Lung (tissue), 12 donors: ENCODE data around the gene PAK6. TPM values are rescaled to one million over a fixed set of nuclear protein-coding genes. Genes with fewer than 3 reads are reported as not detected.
A peak's percentile ranks its signal among the peaks of the same experiment; 100 is the strongest.

Source experiments
- ATAC-seq: fragments of 200-7000 bp; cut with Tn5 transposase; one replicate; pipeline ENCODE4 v1.9.1; 2020; ENCODE audit warnings: moderate number of reproducible peaks; ENCODE audit not compliant: insufficient read depth, low FRiP score
- DNase-seq, 3 donors: peaks; one replicate each; pipeline ENCODE4 v3.0.0-alpha.2; 2013 to 2017
- H3K27ac ChIP-seq, 2 donors: one replicate each; pipeline ENCODE4 v1.5.1; 2013; ENCODE audit warnings: mild to moderate bottlenecking in 2 of 2, moderate library complexity in 2 of 2, control low read depth in 1 of 2, inconsistent platforms in 1 of 2, low read depth in 1 of 2, low read length in 1 of 2
- H3K27me3 ChIP-seq, 3 donors: one replicate each; pipeline ENCODE4 v1.5.1; 2013; ENCODE audit warnings: low read length in 2 of 3; ENCODE audit not compliant: control insufficient read depth in 3 of 3, insufficient read depth in 3 of 3
- H3K36me3 ChIP-seq, 4 donors: one replicate each; pipeline ENCODE4 v1.5.1; 2013; ENCODE audit warnings: low read length in 4 of 4, mild to moderate bottlenecking in 1 of 4, moderate library complexity in 1 of 4; ENCODE audit not compliant: control insufficient read depth in 4 of 4, insufficient read depth in 4 of 4
- H3K4me1 ChIP-seq, 5 donors: one replicate each; pipeline ENCODE4 v1.5.1; 2013; ENCODE audit warnings: low read length in 5 of 5, mild to moderate bottlenecking in 2 of 5, moderate library complexity in 1 of 5; ENCODE audit not compliant: control insufficient read depth in 5 of 5, insufficient read depth in 5 of 5
- H3K4me3 ChIP-seq: one replicate; pipeline ENCODE4 v1.5.1; 2013; ENCODE audit warnings: mild to moderate bottlenecking, control low read depth, moderate library complexity
- H3K9ac ChIP-seq, 2 donors: one replicate each; pipeline ENCODE4 v1.5.1; 2013; ENCODE audit warnings: low read length in 2 of 2, control low read depth in 1 of 2; ENCODE audit not compliant: insufficient read depth in 1 of 2
- H3K9me3 ChIP-seq, 4 donors: one replicate each; pipeline ENCODE4 v1.5.1; 2013; ENCODE audit warnings: low read length in 3 of 4, mild to moderate bottlenecking in 1 of 4, moderate library complexity in 1 of 4; ENCODE audit not compliant: control insufficient read depth in 4 of 4, insufficient read depth in 3 of 4
- CTCF ChIP-seq: IDR thresholded peaks from 2 replicates; pipeline ENCODE4 v1.5.1; 2012; ENCODE audit warnings: mild to moderate bottlenecking; ENCODE audit errors: control extremely low read depth, extremely low read depth
- WGBS, 2 donors: extraction: QIAGEN DNeasy Blood & Tissue Kit; methylation state at CpG; one replicate each; pipeline ENCODE4 v1.1.7; 2013; 5-methylcytosine and 5-hydroxymethylcytosine counted together
- polyA plus RNA-seq, 2 donors: library from polyadenylated mRNA; stranded (reverse); fragments of 200-250 nt; gene quantifications; one replicate each; pipeline ENCODE4 v1.2.1, GENCODE V29; 2013
- total RNA-seq, 2 donors: library from RNA; depleted of rRNA in 1 of 2; stranded (reverse); fragments of >200 nt in 1 of 2; gene quantifications; one replicate each; pipeline ENCODE4 v1.2.1, GENCODE V29; 2014 to 2021
- donor health status: control.
- donor health status: control.
- donor health status: Bipolar disorder and iron deficiency.
- donor health status: healthy.
- donor health status: DM: yes; HTN: yes; CAD: no.

The PAK6 gene
- total and polyA plus RNA-seq, 4 donors = 5.8 to 10.4 (median 7.2) TPM

- WGBS, 2 donors = 31 to 45% methylated on average over 22 to 28 of the region's 28 CpGs
- no peaks in the 10 kb centered on the region for H3K9me3 ChIP-seq
- ATAC-seq (no peak), DNase-seq (no peak)
- peak overlapping the region in 1 of 2 donors; percentile 32 for H3K9ac ChIP-seq
- peak overlapping the region in 1 of 2 donors; percentile 39 for H3K27ac ChIP-seq
- no peaks in the 10 kb centered on the region for H3K36me3 ChIP-seq
- TF ChIP-seq CTCF = no peak
- H3K4me1 ChIP-seq = peaks cover 0 to 26% (median 0%) of the 10 kb centered on the region in 5 donors
- peak overlapping the region; percentile 40 for H3K4me3 ChIP-seq
- peaks cover 0 to 23% (median 8%) of the 10 kb centered on the region in 3 donors for H3K27me3 ChIP-seq
Measured at GRCh38 chr15:40253167-40253790, 14.4 kb downstream of the PAK6 start.

- peaks cover 0 to 17% (median 0%) of the 10 kb centered on the region in 5 donors for H3K4me1 ChIP-seq
- H3K9me3 ChIP-seq = no peaks in the 10 kb centered on the region
- ATAC-seq = no peak
- H3K9ac ChIP-seq = no peak overlapping the region
- no peaks in the 10 kb centered on the region for H3K36me3 ChIP-seq
- no peak for DNase-seq
- no peak overlapping the region for H3K4me3 ChIP-seq
- TF ChIP-seq CTCF = no peak
- peaks cover 0 to 23% (median 8%) of the 10 kb centered on the region in 3 donors for H3K27me3 ChIP-seq
- WGBS, 2 donors = 97 to 100% methylated on average over 3 of the region's 3 CpGs
- H3K27ac ChIP-seq = no peak overlapping the region
Measured at GRCh38 chr15:40254452-40254851, 15.6 kb downstream of the PAK6 start.

- peaks cover 0 to 17% (median 0%) of the 10 kb centered on the region in 5 donors for H3K4me1 ChIP-seq
- H3K4me3 ChIP-seq = no peak overlapping the region
- no peaks in the 10 kb centered on the region for H3K36me3 ChIP-seq
- H3K9ac ChIP-seq = no peak overlapping the region
- ATAC-seq (no peak), DNase-seq (no peak)
- no peaks in the 10 kb centered on the region for H3K9me3 ChIP-seq
- WGBS, 2 donors = 90 to 95% methylated on average over 4 of the region's 4 CpGs
- H3K27me3 ChIP-seq = peaks cover 0 to 23% (median 8%) of the 10 kb centered on the region in 3 donors
- no peak for TF ChIP-seq CTCF
- no peak overlapping the region for H3K27ac ChIP-seq
Measured at GRCh38 chr15:40255033-40255432, 16.2 kb downstream of the PAK6 start.
